NB4 (cell line): ENCODE results near the gene NPHP4.

Experiments
- CTCF ChIP-seq: IDR thresholded peaks from one replicate; pipeline ENCODE4 v1.5.1; 2012; ENCODE audit warnings: low read depth, low read length
- MAX ChIP-seq: IDR thresholded peaks from 2 replicates; pipeline ENCODE4 v1.6.1; 2011; ENCODE audit warnings: low read depth, low read length
- MYC ChIP-seq: IDR thresholded peaks from 2 replicates; pipeline ENCODE4 v1.6.1; 2011; ENCODE audit warnings: low read depth, low read length
- POLR2A ChIP-seq: IDR thresholded peaks from 2 replicates; pipeline ENCODE4 v1.6.1; 2011; ENCODE audit warnings: mild to moderate bottlenecking; ENCODE audit not compliant: insufficient read length; ENCODE audit errors: extremely low read depth

- TF ChIP-seq POLR2A = no peak
- no peak for TF ChIP-seq CTCF
- TF ChIP-seq MYC = no peak
- TF ChIP-seq MAX = no peak
These were observed 14.7 kb upstream of the NPHP4 start for GRCh38 chr1:6006882-6007281.
